ENCODE measurements around the gene RAB38. TPM values are rescaled to one million over a fixed set of nuclear protein-coding genes. Genes with fewer than 3 reads are reported as not detected.

Gene RAB38
- total and polyA plus RNA-seq, 2 donors (not counting 1 experiment from before 2014, with no cell fraction given) = 1.9 to 10.1 TPM

DNA sequence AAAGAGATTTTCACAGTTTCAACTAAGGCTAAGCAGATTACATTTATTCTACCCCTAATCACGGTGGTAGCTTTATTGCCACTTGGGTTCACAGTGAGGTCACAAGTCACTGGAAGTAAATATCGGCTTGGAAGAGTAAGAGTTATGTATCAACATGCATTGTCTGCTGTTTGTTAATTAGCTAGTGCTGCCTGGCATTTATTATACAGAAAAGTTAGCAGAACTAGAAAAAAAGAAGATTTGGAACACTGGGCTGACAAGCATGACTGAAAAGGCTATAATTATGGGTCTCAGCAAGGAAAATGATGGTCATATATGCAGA is 13.7 kb upstream of the RAB38 start:
- TF ChIP-seq, protein P1, sequence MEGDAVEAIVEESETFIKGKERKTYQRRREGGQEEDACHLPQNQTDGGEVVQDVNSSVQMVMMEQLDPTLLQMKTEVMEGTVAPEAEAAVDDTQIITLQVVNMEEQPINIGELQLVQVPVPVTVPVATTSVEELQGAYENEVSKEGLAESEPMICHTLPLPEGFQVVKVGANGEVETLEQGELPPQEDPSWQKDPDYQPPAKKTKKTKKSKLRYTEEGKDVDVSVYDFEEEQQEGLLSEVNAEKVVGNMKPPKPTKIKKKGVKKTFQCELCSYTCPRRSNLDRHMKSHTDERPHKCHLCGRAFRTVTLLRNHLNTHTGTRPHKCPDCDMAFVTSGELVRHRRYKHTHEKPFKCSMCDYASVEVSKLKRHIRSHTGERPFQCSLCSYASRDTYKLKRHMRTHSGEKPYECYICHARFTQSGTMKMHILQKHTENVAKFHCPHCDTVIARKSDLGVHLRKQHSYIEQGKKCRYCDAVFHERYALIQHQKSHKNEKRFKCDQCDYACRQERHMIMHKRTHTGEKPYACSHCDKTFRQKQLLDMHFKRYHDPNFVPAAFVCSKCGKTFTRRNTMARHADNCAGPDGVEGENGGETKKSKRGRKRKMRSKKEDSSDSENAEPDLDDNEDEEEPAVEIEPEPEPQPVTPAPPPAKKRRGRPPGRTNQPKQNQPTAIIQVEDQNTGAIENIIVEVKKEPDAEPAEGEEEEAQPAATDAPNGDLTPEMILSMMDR (conservative IDR thresholded peaks at IDR 0.05 in 1 of 2, IDR thresholded peaks at IDR 0.05 in 1 of 2; ENCODE audit: low read depth in 1 of 2, low read length in 2 of 2) = no peak
- no peak for TF ChIP-seq EZH2 (IDR thresholded peaks at IDR 0.05; ENCODE audit: low read length, missing control alignments)
- H3K27ac ChIP-seq (ENCODE audit: insufficient read depth, low read length) = no peak overlapping the region
- no peak for DNase-seq (ENCODE audit: low read depth in 2 of 2)
- H3K4me3 ChIP-seq (replicated peaks in 1 of 4; ENCODE audit: control extremely low read depth in 1 of 4, insufficient read depth in 1 of 4, low read depth in 3 of 4, low read length in 4 of 4) = no peak overlapping the region
- no peaks in the 10 kb centered on the region for H3K27me3 ChIP-seq (ENCODE audit: control insufficient read depth, insufficient read depth, low read length)
- no peaks in the 10 kb centered on the region for H3K36me3 ChIP-seq (ENCODE audit: control insufficient read depth, insufficient read depth, low read length)
- H4K20me1 ChIP-seq (ENCODE audit: control insufficient read depth, extremely low read depth, insufficient read depth, low read length) = no peaks in the 10 kb centered on the region
- H3K9ac ChIP-seq (ENCODE audit: insufficient read depth, low read length) = no peak overlapping the region
- H3K9me3 ChIP-seq (ENCODE audit: control insufficient read depth, insufficient read depth, low read depth, low read length) = no peaks in the 10 kb centered on the region
- H3K4me1 ChIP-seq (ENCODE audit: control insufficient read depth, extremely low read depth, insufficient read depth, low read length) = no peaks in the 10 kb centered on the region
- H3K4me2 ChIP-seq (ENCODE audit: extremely low read depth, insufficient read depth, low read length) = no peak overlapping the region
- no peak overlapping the region for H2AFZ ChIP-seq (ENCODE audit: low read length)
- no peaks in the 10 kb centered on the region for H3K79me2 ChIP-seq (ENCODE audit: control insufficient read depth, insufficient read depth, low read length)

DNA sequence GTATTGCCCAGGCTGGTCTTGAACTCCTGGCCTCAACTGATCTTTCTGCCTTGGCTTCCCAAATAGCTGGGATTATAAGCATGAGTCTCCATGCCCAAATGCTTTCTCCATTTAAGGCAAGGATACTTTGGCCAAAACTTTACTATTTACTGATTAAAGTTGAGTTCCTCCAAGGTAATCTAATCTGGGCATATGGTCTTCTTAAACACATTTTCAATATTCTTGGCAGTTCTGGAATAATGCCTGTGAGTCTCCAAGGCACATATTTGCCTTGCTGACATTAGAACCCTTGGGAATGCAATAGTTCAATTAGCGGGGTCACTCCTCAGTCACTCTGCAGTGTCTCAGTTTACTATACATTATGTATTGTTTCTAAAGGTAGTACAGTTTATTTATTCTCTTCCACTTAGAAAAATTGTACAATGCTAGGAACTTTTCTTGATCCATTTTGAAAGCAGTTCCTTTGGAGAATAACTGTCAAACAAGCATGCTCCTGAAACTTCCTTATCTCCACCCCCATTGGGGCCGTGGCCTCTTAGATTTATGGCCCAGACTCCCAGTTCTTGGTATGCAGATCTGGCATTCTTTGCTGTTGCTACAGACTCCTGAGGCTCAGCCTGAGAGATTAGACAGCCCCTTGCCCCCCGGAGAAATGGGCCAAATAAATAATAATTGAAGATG is 13.1 kb upstream of the RAB38 start:
- H3K9ac ChIP-seq (ENCODE audit: insufficient read depth, low read length) = no peak overlapping the region
- no peak for TF ChIP-seq EZH2 (IDR thresholded peaks at IDR 0.05; ENCODE audit: low read length, missing control alignments)
- TF ChIP-seq, protein P1 (conservative IDR thresholded peaks at IDR 0.05 in 1 of 2, IDR thresholded peaks at IDR 0.05 in 1 of 2; ENCODE audit: low read depth in 1 of 2, low read length in 2 of 2) = no peak
- H4K20me1 ChIP-seq (ENCODE audit: control insufficient read depth, extremely low read depth, insufficient read depth, low read length) = no peaks in the 10 kb centered on the region
- H3K27me3 ChIP-seq (ENCODE audit: control insufficient read depth, insufficient read depth, low read length) = no peaks in the 10 kb centered on the region
- no peak overlapping the region for H3K27ac ChIP-seq (ENCODE audit: insufficient read depth, low read length)
- DNase-seq (ENCODE audit: low read depth in 2 of 2) = peak in 1 of 2 donors; percentile 42
- no peak overlapping the region for H3K4me2 ChIP-seq (ENCODE audit: extremely low read depth, insufficient read depth, low read length)
- H3K79me2 ChIP-seq (ENCODE audit: control insufficient read depth, insufficient read depth, low read length) = no peaks in the 10 kb centered on the region
- H3K9me3 ChIP-seq (ENCODE audit: control insufficient read depth, insufficient read depth, low read depth, low read length) = no peaks in the 10 kb centered on the region
- no peaks in the 10 kb centered on the region for H3K4me1 ChIP-seq (ENCODE audit: control insufficient read depth, extremely low read depth, insufficient read depth, low read length)
- no peak overlapping the region for H2AFZ ChIP-seq (ENCODE audit: low read length)
- H3K4me3 ChIP-seq (replicated peaks in 1 of 4; ENCODE audit: control extremely low read depth in 1 of 4, insufficient read depth in 1 of 4, low read depth in 3 of 4, low read length in 4 of 4) = no peak overlapping the region
- H3K36me3 ChIP-seq (ENCODE audit: control insufficient read depth, insufficient read depth, low read length) = no peaks in the 10 kb centered on the region

DNA sequence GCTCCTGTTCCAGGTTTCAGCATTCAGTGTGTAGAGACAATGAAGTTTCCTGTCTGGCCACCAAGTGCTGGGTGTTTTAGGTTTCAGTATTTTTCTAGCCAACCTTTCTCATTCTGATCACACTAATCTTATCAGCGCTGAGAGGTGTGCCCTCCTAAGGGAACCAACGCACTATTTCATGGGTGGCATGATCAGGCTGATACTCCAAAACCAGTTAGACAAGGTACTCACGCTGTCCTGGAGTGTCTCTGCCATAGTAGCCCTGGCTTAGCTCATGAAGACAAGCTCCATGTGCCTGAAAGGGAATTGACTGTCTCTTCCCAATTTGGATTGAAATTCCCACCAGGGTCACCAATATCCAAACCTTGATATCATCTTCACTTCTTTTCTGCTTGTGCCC is 8.0 kb upstream of the RAB38 start:
- H3K4me1 ChIP-seq (ENCODE audit: control insufficient read depth, extremely low read depth, insufficient read depth, low read length) = no peaks in the 10 kb centered on the region
- no peak overlapping the region for H2AFZ ChIP-seq (ENCODE audit: low read length)
- H3K79me2 ChIP-seq (ENCODE audit: control insufficient read depth, insufficient read depth, low read length) = no peaks in the 10 kb centered on the region
- no peaks in the 10 kb centered on the region for H3K9me3 ChIP-seq (ENCODE audit: control insufficient read depth, insufficient read depth, low read depth, low read length)
- no peaks in the 10 kb centered on the region for H3K36me3 ChIP-seq (ENCODE audit: control insufficient read depth, insufficient read depth, low read length)
- no peak overlapping the region for H3K4me2 ChIP-seq (ENCODE audit: extremely low read depth, insufficient read depth, low read length)
- no peak overlapping the region for H3K4me3 ChIP-seq (replicated peaks in 1 of 4; ENCODE audit: control extremely low read depth in 1 of 4, insufficient read depth in 1 of 4, low read depth in 3 of 4, low read length in 4 of 4)
- no peak for DNase-seq (ENCODE audit: low read depth in 2 of 2)
- H4K20me1 ChIP-seq (ENCODE audit: control insufficient read depth, extremely low read depth, insufficient read depth, low read length) = no peaks in the 10 kb centered on the region
- no peak overlapping the region for H3K27ac ChIP-seq (ENCODE audit: insufficient read depth, low read length)
- no peak overlapping the region for H3K9ac ChIP-seq (ENCODE audit: insufficient read depth, low read length)
- H3K27me3 ChIP-seq (ENCODE audit: control insufficient read depth, insufficient read depth, low read length) = no peaks in the 10 kb centered on the region
- TF ChIP-seq, protein P1 (conservative IDR thresholded peaks at IDR 0.05 in 1 of 2, IDR thresholded peaks at IDR 0.05 in 1 of 2; ENCODE audit: low read depth in 1 of 2, low read length in 2 of 2) = no peak
- no peak for TF ChIP-seq EZH2 (IDR thresholded peaks at IDR 0.05; ENCODE audit: low read length, missing control alignments)

Data from fibroblast of lung (primary cell).